GM18870 (cell line): ENCODE data around the gene DTNA.
"Not testable (repeated sequence)": the region's sequence is repeated elsewhere in the genome, so short reads cannot be mapped to it uniquely, and the experiment has no call there.

ENCODE experiments used
- ATAC-seq: cut with Tn5 transposase; IDR thresholded peaks from one replicate; pipeline ENCODE4 v1.9.1; 2021; ENCODE audit warnings: moderate library complexity; ENCODE audit not compliant: unreplicated experiment

Gene DTNA

DNA sequence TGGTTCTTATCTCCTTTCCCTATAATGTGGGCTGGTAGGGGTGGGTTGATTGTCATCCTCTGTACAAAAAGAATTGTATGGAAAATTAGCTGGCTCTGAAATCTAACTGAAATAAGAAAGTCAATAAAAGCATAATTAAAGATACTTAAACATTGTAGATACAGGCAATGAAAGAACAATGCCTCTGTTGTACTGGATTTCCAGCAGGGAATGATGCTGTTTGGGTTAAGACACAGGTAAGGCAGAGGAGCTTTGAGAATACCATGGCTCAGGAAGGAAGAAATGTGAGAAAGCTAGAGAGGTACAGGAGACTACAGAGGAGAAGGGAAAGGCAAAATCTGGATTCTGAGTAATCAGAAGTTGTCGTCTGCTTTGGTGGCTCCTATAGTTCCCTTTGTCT lies 10.1 kb downstream of the DTNA start:
- ATAC-seq = no peak

DNA sequence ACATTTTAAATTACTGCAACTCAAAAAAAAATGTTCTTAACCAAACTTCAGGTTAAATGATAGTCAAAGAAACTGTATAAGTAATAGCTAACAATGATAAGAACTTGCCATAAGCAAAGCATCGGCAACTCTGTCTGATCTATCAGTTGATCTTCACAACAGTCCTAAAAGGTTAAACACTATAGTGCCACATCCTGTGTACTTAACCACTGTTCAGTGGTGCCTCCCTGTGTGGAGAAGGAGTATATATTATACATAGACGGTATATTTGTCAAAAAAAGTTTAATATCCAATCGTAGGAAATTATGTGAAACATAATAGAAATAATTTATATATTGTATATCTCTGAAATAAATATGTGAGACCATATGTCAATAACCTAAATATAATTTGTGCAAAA lies 13.0 kb downstream of the DTNA start:
- no peak for ATAC-seq

DNA sequence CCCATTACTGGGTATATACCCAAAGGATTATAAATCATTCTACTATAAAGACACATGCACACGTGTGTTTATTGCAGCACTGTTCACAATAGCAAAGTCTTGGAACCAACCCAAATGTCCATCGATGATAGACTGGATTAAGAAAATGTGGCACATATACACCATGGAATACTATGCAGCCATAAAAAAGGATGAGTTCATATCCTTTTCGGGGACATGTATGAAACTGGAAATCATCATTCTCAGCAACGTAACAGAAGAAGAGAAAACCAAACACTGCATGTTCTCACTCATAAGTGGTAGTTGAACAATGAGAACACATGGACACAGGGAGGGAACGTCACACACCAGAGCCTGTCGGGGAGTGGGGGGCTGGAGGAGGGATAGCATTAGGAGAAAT lies 15.6 kb downstream of the DTNA start:
- ATAC-seq = not testable (repeated sequence)

DNA sequence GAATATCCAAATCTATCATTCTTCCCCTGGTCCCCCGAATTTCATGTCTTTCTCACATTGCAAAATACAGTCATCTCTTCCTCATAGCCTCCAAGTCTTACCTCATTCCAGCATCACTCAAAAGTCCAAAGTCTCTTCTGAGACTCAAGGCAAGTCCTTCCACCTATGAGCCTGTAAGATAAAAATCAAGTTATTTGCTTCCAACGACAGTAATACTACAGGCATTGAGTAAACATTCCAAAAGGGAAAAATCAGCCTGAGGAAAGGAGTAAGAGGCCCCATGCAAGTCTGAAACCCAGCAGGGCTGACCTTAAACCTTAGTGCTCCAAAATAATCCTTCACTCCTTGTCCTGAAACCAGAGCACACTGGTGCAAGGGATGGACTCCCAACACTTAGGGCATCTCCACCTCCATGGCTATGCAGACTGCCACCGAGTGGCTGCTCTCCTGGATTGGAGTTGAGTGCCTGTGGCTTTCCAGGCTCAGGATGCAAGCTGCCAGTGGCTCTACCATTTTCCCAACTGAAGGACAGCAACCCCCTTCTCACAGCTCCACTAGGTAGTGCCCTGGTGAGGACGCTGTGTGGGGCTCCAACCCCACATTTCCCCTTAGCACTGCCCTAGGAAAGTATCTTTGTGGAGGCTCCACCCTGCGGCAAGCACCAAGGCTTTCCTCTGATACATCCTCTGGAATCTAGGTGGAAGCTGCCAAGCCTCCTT lies 16.3 kb downstream of the DTNA start:
- no peak for ATAC-seq

DNA sequence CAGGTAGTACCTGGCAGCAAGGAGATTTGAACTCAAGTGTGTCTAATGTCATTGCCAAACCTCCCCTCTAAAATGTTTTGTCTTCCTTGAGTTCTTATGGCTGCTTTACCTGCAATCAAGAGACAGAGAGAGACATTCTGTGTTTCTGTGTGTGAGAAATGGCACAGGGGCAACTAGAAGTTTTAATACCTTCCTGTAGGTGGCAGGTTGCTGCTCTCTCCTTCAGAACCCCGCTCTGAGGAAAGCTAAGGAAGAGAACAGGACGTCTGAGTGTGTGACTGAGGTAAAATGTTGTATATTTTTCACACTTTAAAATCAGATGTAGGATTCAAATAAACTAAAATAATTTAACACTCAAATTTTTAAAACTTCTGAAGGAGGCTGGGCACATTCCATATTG lies 19.2 kb downstream of the DTNA start:
- ATAC-seq = peak; percentile 72

DNA sequence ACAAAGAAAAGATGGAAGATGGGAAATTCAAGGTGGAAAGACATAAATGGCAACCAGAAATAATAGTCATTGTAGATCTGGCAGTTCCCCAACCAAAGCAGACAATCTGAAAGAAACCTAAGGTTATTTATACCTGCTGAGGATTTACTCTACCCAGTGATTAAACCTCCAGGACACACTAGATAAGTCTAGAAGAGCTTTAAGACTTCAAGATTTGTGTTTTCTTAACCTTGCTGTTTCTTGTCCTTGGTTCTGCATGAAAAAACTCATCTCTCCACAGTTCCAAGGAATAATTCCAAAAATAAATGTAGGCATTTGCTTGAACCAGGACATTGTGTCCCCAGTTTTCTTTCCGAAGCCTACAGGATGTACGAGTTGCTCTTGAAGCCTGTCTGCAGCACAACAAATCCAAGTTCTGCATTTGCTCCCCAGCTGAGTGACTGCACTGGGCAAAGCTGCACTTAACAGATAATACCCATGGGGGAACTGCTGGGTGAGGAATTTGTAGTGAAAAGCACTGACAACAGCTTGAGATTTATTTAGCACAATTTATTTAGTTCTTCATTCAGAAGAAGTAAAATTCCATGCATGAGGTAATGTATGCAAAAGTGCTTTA lies 19.8 kb downstream of the DTNA start:
- ATAC-seq = no peak

DNA sequence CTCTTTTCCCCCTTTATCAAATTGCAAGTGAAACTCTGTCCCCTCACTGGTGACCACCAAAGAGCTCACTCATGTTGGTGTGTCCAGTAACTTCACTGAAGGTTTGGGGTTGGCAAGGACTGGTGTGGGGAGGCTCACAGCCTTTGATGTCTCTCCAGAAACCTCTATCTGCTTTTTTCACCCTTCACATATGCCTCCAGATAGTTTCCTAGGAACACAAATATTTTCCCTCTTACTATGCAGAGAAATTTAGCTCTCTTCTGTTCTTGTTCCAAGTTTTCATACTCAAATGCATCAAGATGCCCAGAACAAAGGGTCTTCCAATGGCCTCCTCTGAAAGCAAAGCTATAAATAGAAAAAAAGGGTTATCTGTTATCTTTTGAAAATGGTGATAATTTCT lies 20.7 kb downstream of the DTNA start:
- ATAC-seq = no peak

DNA sequence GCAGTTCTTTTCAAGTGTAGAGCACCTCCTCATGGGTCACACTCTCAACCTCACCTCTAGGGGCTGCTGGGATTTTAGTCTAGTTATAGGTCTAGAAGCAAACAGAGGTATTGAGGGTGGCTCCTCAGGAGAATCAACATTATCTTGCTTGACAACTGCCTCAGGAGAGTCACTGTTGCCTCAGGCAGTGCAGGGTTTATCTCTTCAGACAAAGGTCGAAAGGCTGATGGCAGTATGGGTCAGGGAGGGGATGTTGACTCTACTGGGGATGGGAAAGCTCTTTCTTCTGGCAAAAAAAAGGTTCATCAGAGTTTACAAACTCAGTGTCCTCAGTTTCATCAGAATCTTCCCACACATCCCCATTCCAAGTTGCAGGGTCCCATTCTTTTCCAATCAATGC lies 24.0 kb downstream of the DTNA start:
- no peak for ATAC-seq

DNA sequence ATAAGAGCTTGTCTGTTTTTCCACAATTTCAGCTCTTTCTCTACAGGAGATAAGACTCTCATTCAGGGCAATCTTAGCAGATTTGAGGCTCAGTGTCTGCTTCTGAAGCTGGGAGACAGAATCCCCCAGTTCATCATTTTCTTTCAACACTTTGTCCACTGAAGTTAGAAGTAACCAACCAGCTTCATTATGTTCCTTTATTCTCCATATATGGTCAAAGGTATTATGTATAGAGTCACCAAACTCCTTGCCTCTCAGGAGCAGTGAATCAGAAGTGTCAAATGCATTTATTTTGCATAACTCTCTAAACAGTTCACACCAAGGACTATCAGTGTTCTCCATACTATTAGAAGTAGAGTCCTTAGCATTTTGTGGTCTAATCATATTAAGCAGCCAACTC lies 24.4 kb downstream of the DTNA start:
- ATAC-seq = not testable (repeated sequence)

DNA sequence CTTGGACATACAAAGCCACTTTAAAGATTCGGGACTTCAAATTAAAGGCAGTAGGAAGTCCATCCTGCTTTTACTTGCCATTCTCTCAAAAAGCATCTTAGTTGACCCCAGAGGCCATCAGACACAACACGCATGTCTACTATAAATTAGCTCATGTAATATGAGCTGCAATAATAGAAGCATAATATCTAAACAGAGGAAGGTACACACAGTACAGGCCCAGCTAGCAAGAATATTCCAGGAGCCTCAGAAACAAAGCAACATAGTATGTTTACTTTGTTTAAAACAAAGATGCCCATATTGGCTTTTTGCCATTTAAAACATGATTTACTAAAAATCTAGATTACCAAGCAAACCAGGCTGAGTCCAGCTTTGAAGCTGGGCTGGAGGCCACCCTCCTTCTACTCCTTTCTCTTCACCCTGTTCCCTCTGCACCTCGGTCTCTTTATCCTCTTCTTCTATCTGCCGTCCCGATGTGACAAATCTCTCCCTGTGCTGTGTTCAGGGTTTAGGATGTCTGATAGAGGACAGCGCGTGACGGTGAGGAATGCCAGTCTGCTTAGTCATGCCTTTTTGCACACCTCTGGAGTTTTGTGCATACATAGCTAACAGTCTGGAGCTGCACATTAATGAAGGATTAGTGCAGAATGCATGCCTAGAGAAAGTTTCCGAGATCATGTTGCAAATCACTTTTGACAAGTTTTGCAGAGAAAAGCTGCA lies 28.2 kb downstream of the DTNA start:
- ATAC-seq = no peak

DNA sequence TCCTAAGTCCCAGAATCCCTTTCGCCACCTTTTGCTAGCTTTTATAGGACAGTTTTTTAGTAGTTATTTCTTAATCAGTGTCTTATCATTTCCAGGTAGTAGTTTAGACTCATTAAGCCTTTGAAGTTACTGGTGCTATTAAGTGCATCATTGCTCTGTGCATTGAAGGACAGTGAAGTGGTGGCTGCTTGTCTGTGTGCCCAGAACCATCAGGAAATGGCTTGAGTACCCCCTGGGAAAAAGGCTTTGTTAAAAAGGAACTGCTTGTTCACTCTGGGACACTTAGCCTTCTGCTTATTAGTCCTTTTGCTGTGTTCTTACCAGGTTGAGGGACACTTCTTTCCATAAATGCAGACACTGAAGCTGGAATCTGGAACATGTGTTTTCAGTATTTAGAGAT lies 30.0 kb downstream of the DTNA start:
- no peak for ATAC-seq

DNA sequence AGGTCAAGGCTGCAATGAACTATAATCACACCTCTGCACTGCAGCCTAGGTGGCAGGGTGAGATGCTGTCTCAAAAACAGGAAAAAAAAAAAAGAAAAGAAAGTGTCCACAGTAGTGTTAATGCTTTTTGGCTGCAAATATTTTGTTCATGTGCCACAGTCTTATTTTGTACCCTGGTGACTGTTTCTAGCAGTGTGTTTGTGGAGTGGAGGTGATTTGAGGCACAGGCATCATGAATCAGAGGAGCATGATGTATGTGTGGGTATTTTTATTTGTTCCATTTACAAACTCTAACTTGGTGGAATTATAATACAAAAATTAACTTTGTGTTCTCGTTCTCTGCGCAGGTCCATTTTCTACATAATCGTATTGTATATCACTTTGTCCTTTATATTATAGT lies 30.6 kb downstream of the DTNA start:
- no peak for ATAC-seq

DNA sequence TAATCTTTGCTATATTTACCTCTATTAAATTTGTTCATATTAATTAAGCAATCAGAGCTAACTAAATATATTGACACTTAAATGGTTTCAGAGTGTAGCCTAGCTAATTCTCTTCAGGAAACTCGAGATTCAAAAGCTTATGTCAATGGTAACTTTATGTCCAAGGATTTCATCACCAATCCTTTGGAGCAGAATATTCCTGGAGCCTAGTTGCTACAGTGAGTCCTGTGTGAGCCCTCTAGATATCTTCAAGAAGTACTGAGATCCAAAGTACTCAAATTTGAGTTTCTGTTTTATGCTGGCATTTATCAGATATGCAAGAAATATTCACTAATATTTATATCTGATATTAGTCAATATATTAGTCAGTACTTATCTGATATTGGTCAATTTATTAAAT lies 31.3 kb downstream of the DTNA start:
- no peak for ATAC-seq

DNA sequence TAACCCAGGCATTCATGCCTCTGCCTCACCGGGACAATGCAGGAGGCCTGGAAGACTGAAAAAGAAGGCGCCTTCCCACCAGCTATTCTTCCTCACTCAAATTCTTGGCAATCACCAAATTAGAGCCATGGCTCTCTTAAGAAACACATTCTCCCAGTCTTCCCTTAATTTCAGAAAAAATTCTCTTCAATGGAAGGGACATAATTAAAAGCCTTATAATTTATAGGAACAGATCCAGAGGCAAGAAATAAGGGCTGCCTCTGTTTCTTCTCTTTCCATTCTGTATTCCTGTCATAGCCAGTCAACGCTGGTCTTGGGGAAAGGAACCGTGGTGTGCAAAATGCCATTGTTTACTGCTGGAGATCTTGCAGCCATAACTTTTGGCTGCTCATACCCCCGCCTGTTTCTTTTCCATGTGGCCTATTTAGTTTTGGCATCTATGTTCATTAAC lies 32.8 kb downstream of the DTNA start:
- ATAC-seq = no peak

DNA sequence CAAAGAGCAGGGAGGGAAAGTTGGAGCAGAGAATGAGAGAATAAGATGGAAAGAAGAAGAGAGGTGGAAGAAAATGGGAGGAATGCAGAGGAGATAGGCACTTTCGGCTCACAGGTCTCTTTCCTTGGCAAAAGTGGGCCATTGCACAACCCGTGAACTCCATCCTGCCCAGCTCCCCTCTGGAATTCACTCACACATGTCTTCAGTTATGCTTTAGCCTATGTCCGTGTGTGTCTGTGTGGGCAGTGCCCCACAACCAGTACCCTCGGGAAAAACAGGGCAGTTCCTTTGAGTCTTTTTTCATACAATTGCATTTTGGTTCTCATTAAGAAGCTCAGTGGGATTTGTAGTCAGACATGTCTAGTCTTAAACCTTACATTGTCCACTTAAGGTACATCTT lies 34.5 kb downstream of the DTNA start:
- no peak for ATAC-seq

DNA sequence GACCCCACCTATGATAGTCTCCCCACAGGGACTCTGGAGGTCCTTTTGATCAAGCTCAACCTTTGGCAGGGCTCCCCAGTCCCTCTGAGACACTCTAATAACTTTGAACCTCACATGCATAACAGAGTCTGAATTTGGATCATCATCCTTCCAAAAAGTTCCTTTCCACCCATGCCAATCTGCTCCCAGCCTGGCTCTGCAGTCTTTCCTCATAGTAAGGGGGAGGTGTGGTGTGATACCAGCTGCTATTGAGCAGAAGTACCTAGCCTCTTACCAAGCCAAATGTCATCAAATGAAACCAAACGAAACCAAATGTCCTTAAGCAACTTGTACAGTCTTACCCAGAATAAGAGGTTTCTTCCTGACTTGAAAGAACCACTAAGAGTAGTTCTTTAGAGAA lies 36.5 kb downstream of the DTNA start:
- no peak for ATAC-seq

DNA sequence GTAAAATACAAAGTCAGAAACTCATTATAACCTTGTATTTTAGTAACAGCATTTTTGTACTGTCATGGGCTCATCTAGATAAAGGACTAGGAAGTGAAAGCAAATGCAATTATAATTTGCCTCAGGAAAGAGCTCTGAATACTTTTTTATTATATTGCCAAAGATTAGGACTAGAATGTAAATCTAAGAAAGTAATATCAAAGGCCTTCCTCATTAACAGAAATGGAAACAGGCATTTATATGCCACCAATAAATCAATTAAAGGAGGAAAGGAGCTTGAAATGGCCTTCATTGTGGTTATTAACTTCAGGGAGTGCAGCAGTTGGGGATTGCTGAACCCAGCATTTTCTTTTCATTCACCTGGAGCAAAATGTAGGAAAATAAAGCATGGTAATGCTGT lies 39.6 kb downstream of the DTNA start:
- ATAC-seq = no peak

DNA sequence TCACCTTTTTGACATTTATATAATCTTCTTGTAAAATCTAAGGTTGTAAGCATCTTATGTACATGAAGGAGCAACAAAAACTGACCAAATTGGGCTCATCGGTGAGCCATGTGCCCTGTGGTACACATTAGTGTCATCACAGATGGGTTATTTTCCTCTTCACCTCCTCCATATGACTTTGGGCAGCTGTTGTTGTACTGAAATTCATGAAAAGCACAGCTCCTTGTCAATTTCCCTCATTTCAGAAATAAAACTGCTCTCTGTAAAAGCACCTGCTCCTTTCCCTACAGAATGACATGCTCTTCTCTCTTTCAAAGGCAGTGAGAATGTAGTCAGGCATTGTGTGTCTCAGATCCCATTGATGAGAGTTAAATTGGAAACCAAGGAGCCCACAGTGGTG lies 42.0 kb downstream of the DTNA start:
- no peak for ATAC-seq

DNA sequence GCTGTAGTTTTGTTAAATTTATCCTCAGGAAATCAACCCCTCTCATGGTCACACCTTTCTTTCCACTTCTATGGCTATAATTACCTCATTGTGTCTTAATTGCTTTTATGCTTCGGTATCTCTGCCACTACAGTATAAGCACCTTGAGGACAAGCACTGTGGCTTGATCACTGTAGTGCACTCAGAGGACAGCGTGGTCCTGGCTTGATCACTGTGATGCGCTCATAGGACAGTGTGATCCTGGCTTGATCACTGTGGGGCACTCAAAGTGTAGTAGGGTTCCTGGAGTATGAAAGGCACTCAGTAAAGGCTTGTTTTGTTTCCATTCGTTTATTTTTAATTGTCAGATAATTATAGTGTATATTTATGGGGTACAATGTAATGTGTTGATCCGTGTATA lies 44.2 kb downstream of the DTNA start:
- no peak for ATAC-seq

DNA sequence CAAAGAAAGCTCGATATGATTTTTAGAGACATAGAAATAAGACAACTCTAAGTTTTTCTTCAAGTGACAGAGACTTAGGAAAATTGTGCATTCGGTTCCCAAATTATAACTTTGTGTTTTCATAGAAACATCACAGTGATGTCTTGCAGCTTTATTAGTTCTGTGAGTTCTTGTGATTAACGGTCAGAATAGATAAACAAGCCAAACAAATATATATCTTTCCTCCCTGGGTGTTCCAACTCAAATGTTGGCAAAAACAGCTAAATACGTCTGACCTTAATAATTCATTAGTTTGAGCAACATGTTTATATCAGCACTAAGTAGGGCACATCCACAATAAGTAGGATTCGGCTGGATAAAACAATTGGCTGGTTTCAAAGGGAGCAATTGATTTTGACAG lies 47.6 kb downstream of the DTNA start:
- ATAC-seq = no peak

DNA sequence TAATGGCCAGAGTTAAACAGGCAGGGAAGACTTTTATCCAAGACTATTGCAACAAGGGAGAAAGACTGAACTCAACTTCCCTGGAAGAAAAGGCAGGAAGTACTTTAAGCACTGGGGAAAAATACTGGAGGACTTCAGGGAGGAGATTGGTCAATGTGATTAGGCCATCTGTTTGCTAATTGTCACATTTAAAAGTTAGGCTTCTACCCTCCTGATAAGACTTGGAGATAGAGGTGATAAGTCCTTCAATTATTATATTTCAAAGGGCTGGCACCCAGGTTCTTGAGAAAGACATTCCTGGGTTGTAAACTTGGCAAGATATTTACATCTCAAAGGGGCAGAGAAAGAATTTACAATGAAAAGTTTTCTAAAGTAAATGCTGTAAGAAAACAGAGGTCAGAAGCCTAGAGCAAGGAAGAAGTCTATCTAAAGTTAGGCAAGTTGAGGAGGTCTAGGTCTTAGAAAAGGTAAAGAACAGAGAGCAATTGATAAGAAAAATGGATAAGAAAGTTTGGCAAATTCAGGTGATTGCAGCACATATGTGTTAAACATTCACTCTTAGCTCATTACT lies 48.4 kb downstream of the DTNA start:
- no peak for ATAC-seq

DNA sequence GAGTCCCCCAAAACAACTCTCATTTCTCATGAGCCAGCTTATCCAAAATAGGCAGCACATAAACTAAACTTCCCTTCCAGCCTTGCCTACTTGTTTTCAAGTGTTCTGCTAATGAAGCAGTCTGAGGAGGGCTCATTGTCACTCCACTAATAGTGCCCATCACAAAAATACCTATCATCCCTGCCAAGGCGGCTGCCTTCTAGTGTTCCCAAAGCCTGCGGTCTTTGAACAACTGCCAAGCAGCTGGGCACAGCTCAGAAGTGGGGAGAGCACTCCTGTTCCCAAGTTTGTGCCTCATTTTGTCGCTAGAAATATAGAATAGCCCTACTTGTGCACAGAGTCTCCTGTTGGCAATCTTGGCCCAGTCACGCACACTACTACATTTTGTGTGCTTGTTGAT lies 50.3 kb downstream of the DTNA start:
- no peak for ATAC-seq
